Glomerular endothelial cell (primary cell): ENCODE data around the gene ATP1A2. TPM values are rescaled to one million over a fixed set of nuclear protein-coding genes. Genes with fewer than 3 reads are reported as not detected.

Source experiments
- DNase-seq: peaks from one replicate; pipeline ENCODE4 v3.0.0-alpha.2; 2011; ENCODE audit warnings: low read depth, low spot score; ENCODE audit errors: extremely low read depth
- total RNA-seq: library from RNA; depleted of rRNA; stranded (reverse); fragments of >200 nt; gene quantifications from 2 replicates; pipeline ENCODE4 v1.2.3, GENCODE V29; 2015

Gene ATP1A2
- total RNA-seq, 1 donor from 2014 or later: not detected

- no peak for DNase-seq
These were observed 30.7 kb upstream of the ATP1A2 start for GRCh38 chr1:160084771-160085321.

GRCh38 chr1:160085686-160086455 lies 29.7 kb upstream of the ATP1A2 start:
- DNase-seq: no peak

- DNase-seq: no peak
These were observed 29.1 kb upstream of the ATP1A2 start for GRCh38 chr1:160086456-160086892.

- no peak for DNase-seq
These were observed 28.4 kb upstream of the ATP1A2 start for GRCh38 chr1:160087118-160087662.

GRCh38 chr1:160089883-160090282 lies 25.7 kb upstream of the ATP1A2 start:
- no peak for DNase-seq

- DNase-seq: no peak
These were observed 24.8 kb upstream of the ATP1A2 start for GRCh38 chr1:160090760-160091159.

- no peak for DNase-seq
These were observed 23.8 kb upstream of the ATP1A2 start for GRCh38 chr1:160091666-160092223.

GRCh38 chr1:160092366-160093068 lies 23.0 kb upstream of the ATP1A2 start:
- no peak for DNase-seq

GRCh38 chr1:160093069-160093395 lies 22.5 kb upstream of the ATP1A2 start:
- no peak for DNase-seq

GRCh38 chr1:160093624-160094290 lies 21.8 kb upstream of the ATP1A2 start:
- DNase-seq: no peak

GRCh38 chr1:160094291-160094625 lies 21.3 kb upstream of the ATP1A2 start:
- DNase-seq: no peak

- no peak for DNase-seq
These were observed 20.8 kb upstream of the ATP1A2 start for GRCh38 chr1:160094806-160095205.

GRCh38 chr1:160095382-160096105 lies 20.0 kb upstream of the ATP1A2 start:
- no peak for DNase-seq

GRCh38 chr1:160096274-160097116 lies 19.1 kb upstream of the ATP1A2 start:
- DNase-seq: no peak

- DNase-seq: no peak
These were observed 18.2 kb upstream of the ATP1A2 start for GRCh38 chr1:160097151-160097910.

GRCh38 chr1:160097911-160098851 lies 17.4 kb upstream of the ATP1A2 start, which contains the start of gene IGSF8:
Gene IGSF8, minus strand, starts transcription at chr1:160098619. Its CDS starts 147 bp downstream, at chr1:160098472.
- DNase-seq: no peak

GRCh38 chr1:160098852-160099561 lies 16.6 kb upstream of the ATP1A2 start:
- no peak for DNase-seq
